NK-92 (cell line): Measurements from ENCODE around the gene METTL17.
"Not testable (repeated sequence)": the region's sequence is repeated elsewhere in the genome, so short reads cannot be mapped to it uniquely, and the experiment has no call there.

ENCODE experiments used
- DNase-seq: peaks from one replicate; lab custom pipeline; 2025; ENCODE audit not compliant: unreplicated experiment; lab: John Stamatoyannopoulos, UW

Gene METTL17, protein sequence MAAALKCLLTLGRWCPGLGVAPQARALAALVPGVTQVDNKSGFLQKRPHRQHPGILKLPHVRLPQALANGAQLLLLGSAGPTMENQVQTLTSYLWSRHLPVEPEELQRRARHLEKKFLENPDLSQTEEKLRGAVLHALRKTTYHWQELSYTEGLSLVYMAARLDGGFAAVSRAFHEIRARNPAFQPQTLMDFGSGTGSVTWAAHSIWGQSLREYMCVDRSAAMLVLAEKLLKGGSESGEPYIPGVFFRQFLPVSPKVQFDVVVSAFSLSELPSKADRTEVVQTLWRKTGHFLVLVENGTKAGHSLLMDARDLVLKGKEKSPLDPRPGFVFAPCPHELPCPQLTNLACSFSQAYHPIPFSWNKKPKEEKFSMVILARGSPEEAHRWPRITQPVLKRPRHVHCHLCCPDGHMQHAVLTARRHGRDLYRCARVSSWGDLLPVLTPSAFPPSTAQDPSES

DNA sequence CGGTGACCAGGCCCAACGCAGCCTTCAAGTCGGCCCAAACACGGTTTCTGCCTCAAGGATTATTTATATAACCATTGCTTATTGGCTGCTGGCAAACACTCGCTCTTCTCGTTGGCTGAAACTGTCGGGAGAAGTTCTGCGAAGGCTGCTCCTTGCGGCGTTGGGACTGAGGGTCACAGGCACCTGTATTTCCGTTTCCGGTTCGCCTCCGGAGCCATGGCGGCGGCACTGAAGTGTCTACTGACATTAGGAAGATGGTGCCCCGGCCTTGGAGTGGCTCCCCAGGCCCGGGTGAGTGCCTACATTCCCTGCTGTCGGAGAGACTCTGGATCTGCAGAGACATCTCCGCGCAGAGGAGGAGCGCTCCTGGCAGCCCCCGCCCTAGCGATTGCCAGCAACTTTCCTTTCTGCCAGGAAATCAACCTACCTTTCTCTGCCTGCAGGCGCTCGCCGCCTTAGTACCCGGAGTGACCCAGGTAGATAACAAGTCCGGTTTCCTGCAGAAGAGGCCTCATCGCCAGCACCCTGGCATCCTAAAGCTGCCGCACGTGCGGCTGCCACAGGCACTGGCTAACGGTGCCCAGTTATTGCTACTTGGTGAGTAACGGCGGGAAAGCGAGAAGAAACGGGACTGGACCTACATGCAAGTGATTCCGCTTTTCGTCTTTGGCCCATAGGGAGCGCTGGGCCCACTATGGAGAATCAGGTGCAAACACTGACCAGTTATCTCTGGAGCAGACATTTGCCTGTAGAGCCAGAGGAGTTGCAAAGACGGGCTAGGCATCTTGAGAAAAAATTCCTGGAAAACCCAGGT, at the start of gene METTL17:
METTL17 (plus strand) TSS at position 194 of the 814 bp plus-strand sequence; CDS start at position 217, 23 bp downstream.
- DNase-seq = no peak

DNA sequence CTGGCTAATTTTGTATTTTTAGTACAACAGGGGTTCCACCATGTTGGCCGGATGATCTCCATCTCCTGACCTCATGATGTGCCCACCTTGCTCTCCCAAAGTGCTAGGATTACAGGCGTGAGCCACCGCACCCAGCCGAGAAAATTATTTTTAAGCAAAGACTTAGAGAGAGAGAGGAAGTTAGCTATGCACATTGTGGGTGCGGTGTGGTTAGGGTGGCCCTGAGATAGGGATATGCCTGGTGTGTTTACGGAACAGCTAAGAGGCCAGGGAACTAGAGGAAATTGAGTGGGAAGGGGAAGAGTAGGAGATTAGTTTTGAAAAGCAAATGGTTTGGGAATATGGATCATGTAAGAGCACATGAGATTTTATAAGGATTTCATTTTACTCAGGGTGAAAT, 44.6 kb upstream of the METTL17 start:
- not testable (repeated sequence) for DNase-seq

DNA sequence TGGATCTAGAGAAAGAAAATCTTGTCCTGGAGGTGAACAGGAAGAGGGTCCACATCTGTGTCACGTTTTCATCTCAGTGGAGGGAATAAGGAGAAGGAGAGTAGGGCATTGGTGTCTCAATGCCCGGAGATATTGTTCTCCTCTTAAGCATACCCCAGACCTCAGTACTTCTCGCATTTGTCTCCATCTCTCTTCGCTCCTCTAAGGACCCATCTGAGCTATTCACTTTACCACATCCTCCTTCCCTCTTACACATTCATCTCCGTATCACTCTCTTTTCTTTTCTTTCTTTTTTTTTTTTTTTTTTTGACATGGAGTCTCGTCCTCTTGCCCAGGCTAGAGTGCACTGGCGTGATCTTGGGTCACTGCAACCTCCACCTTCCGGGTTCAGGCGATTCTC, 43.1 kb upstream of the METTL17 start:
- not testable (repeated sequence) for DNase-seq

DNA sequence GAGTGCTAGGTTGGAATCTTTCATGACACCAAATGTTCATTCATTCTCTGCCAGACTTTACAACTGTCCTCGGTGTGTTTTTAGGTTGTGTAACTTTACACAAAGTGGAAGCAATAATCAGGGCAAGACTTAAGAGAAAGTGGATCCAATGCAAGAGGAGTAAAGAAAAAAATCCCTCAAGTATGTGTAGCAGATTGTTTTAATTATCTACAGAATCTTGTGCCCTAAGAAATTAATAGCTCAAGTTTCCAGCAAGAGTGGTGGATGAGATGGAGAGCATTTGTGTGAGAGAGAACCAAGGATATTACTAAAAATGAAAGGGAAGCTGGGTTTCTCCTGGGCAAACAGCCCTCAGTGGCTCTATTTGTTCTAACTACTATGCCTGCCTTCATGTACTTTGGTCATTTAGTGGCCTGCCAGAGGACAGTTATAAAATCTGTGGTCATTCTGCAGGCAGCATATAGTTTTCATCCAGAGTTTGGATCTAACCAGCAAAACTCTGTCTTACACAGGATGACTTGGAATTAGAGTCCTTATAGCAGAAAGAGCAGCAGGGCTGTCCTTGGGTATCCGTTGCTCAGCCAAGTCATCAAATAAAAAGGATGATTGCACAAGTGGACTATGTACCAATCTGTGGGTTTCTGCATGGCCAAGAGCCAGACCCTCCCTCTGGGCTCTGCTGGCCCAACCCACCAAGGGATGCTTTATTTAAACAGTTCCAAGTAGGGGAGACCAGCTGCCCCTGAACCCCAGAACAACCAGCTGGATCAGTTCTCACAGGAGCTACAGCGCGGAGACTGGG, 34.8 kb upstream of the METTL17 start, which contains the start of gene RNASE2:
RNASE2 (plus strand) TSS at position 752 of the 802 bp plus-strand sequence. CDS start 285 bp downstream, outside the sequence.
- DNase-seq = not testable (repeated sequence)

DNA sequence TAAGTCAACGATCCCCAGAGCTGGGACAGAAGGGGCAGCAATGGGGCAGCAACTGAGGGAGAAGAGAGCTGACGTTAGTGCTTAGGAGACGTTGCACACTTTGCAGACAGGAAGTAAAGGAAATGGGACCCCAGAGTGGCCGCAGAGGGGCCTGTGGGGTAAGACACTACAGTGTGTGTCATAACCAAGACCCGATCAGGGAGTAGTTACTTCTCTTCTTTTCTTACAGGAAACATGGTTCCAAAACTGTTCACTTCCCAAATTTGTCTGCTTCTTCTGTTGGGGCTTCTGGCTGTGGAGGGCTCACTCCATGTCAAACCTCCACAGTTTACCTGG, 34.3 kb upstream of the METTL17 start:
- not testable (repeated sequence) for DNase-seq

DNA sequence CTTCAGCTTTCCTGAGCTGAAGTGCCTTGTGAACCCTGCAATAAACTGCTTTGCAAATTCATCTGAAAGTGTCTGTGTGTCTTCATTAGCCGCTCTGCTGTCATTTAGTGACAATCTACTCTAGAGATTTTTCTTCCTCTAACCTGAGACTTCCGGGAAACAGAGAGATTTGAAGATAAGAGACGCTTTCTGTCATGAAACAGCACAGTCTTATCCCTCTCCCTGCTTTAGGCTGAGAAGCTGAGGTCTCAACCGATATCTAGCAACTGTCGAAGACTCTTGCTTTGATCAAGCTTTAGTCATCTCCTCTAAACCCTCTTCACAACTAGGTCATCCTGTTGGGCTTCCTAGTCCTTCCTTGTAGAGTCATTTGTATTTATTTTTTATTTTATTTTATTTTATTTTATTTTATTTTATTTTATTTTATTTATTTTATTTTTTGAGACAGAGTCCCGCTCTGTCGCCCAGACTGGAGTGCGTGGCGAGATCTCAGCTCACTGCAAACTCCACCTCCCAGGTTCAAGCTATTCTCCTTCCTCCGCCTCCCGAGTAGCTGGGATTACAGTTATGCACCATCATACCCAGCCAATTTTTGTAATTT, 33.3 kb upstream of the METTL17 start:
- DNase-seq = no peak

DNA sequence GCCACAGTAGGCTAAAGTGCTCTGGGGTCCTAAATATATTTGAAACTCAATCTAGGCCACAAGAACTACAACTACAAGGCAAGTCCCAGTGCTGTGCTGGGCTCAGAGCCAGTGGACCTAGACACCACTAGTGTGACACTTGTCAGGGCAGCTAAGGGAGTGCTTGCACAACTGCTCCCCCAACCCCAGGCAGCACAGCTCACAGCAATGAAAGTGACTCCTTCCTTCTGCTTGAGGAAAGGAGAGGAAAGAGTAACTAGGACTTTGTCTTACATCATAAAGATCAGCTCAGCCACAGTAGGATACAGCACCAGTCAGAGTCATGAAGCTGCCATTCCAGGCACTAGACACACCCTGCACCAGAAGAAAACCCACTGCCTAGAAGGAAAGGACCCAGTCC, 30.8 kb upstream of the METTL17 start:
- not testable (repeated sequence) for DNase-seq

DNA sequence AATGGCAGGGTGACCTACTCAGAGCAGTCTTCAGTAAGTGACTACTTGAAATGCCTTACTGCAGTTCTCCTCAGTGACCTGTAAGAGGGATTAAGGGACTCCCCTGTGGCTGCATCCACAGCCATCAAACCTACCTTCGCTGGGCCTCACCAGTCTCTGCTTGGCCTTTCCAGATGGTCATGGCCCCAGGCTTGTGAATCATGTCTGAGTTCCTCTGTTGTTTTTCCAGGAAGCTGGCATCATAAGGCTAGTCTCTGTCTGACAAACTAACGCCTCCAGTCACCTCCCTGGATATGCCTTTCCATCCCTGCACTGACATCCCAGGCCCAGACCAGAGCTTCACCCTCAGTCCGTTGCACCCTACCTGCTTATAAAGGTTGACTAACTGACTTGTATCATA, 20.4 kb upstream of the METTL17 start:
- DNase-seq = no peak

DNA sequence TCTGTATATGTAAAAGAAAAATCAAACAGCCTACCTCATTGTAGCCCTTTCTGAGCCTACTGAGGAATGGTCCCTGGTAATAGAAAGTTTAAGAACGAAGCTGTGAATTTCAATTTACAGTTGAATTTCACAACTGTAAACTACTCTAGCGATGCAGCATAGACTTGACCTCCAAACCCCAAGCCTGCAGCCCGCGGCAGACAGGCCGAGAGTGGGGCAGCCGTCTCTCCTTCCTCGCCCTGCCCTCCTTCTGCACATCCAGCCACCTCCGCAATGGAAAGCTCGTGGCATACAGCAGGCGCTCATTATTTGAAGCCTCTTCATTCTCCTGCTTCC, 19.2 kb upstream of the METTL17 start:
- DNase-seq = no peak

DNA sequence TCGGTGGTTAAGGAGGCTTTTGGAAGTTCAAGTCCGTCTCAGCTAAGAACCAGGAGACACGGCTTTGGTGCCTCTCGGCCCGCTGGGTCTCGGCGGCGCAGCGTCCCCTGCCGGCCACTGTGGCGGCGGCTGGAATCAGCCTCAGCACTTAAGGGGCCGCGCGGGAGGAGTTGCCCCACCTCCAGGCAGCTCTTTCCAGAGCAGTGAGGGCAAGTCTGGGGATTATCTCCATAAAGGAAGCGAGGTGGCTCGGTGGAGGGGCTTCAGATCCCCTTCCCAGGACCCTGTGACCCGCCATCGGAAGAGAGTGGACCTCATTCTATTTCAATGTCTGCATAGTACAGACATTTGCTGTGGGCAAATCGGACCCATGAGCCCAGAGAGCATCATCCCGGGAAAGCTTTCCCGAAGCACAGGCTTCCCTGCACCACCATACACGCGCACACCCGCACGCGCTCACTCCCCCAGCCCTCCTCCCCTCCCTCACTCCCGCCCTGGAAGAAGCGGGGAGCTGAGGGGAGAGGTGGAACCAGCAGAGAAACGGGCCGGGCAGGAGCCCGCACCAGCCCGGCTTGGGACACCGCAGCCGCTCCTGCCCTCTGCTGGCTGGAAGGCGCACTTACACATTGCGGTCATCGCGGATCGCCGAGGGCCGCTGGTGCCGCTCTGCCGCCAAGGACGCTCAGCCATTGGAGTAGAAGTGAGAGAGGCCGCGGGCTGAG, 18.6 kb upstream of the METTL17 start:
- DNase-seq = no peak

DNA sequence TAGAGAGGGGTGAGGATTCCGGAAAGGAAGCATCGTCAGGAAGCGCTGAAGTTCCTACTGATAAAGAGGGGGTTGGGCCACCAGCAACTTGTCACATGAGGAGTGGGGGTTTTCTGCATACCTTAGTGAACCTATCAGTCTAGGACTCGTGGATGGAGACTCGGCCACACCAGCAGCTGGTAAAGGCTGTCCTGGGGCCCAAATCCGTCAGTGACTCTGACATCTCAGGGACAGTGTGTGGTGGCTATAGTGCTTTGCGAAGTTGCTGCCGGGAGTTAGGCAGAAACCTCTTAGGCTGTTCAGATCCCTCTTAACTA, 18.1 kb upstream of the METTL17 start:
- no peak for DNase-seq

DNA sequence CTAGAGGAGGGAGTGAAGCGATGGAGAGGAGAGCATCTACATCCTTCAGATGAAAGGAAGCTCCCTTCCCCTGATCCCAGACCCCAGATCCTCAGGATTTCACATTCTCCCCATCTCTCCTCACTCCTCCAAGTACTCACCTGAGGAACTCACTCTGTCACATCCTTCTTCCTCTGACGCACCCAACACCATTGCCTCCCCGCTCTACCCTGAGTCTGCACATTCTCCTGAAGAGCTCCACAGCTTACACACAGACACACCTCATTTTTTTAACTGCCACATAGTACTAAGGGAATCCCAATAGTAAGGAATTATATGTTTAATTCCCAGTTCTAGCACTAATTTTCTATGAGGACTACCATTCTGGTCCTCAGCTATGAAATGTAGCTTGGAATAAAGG, 16.3 kb upstream of the METTL17 start:
- DNase-seq = no peak

DNA sequence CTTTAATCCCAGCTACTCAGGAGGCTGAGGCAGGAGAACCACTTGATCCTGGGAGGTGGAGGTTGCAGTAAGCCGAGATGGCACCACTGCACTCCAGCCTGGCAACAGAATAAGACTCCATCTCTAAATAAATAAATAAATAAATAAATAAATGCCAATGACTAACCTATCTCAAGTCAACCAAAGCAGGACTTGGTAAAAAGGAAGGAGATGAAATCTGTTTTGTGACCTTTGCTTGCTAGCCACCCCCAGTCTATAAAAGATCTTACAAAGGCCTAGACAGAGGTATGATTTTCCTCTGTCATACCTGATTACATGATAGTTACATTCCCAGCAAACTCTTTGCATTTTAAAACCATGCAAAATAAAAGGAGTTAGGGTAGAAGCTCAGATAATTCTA, 13.5 kb upstream of the METTL17 start:
- no peak for DNase-seq

DNA sequence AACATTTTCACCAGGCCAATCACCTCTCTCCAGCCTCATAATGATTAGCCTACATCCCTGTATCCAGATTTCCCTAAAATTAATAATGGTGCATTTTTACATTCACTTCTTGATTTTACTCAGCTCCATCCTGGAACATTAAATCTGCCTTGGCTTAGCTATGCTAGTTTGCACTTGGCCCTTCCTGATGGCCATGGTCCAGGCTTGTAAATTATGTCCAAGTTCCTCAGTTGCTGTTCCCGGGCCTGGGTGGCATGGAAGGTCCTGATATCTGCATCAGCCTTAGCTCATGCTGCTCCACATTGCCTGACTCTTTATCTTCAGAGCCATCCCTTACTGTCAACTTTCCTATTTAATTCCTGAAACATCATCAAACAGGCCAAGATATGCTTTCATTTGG, 11.1 kb upstream of the METTL17 start:
- DNase-seq = no peak

DNA sequence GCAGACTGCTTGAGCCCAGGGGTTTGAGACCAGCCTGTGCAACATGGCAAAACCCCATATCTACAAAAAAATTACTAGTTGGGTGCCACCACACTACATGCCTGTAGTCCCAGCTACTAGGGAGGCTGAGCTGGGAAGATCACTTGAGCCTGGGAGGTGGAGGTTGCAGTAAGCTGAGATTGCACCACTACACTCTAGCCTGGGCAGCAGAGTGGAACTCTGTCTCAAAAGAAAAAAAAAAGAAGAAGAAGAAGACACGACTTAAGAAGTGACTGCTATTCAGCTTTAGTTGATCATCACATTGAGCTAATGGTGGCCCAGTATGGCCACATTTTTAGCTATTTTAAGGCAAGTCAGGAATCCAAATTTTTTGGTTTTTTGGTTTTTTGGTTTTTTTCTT, 8.9 kb upstream of the METTL17 start:
- DNase-seq = no peak

DNA sequence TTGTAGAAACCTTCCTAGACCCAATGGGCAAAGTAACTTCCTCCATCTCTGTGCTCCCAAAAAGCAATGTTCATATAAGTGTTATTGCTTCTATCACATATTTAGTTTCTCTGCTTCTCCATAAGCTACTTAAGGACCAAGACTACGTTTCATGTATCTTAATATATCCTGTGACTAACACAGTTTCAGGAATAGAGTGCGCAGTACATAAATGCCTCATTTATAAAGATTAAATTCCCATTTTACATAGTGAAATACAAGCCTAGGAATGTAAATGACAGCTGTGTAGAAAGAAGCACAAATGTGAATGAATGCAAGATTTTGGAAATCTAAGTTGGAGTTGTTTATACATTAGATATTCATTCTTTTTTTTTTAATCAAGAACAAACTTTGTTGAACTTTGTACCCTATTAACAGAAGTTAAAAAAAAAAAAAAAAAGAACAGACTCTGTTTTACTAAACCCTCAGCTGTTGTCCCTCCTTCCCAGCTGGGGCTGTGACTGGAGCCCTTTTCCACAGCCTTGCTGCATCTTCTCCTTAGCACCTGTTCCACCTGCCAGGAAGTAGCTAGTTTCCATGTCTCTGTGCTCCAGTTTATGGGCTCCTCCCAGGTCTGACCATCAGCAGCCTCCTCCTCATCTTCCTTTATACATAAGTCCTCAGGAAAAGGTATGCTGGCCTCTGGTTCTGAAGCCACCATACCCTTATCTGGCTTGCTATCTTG, 7.0 kb upstream of the METTL17 start:
- DNase-seq = no peak

DNA sequence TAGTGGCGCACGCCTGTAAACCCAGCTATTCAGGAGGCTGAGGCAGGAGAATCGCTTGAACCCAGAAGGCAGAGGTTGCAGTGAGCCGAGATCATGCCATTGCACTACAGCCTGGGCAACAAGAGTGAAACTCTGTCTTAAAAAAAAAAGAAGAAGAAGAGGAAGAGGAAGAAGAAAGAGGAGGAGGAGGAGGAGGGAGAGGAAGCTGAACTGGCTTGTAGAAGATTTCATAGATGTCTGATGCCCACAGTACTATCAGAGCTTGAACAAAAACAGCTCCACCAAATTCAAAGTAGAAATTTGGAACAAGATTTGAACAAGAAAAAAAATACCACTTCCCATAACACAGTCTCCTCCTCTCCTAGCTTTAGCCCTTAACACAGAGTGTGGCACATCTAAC, 4.1 kb upstream of the METTL17 start:
- not testable (repeated sequence) for DNase-seq

DNA sequence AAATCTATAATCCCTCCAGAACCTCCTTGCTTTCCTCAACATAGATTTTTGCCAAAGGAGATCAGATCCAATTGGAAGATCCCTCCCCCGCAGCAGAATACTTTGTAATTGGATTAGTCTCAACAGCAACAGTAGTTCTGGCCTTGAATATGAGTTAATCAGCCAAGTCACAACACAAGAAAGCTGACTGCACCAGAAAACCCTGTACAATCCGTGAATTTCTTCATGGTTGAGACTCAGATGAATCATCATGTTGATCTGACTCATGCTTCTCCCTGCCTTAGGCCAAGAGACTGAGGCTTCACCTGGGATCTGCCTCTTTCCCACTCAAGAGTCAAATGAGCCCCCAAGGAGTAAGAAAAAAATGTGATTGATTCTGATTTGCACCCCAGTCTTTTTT, 3.0 kb upstream of the METTL17 start:
- DNase-seq = no peak

DNA sequence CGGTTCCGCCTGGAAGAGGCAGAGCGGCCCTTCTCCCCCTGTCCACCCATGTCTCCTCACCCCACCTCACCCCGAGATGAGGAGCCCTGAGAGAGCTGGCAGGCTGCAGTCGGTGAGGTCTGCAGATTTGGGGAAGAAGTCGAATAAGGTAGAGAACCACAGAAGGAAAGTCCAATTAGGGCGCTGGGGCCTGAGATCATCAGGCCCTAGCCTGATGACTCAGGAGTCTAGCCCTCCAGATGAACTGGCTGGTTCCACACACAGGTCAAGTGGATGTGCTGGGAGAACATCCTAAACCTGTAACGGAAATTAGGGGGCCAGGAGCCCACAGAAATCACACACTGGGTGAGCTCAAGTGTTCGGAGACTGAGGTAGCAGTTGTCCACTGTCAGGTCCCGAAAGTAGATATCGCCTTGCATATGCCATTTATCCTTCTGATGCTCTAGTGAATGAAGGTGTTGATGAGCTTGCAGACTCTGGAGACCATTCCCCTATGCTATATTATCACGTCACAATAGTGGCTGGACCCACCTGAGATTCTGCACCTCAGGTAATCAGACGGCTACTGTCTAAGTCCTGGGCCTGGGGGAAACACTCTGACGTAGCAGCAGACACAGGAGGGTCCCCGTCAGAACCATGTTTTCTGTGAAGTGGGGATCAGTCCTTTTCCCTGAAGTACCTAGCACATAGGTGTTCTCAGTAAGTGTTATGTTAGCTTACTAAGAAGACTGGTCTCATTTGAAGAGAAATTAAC, 886 bp upstream of the METTL17 start:
- no peak for DNase-seq
